Measurements from ENCODE around the gene CARS1.

CARS1 gene

DNA sequence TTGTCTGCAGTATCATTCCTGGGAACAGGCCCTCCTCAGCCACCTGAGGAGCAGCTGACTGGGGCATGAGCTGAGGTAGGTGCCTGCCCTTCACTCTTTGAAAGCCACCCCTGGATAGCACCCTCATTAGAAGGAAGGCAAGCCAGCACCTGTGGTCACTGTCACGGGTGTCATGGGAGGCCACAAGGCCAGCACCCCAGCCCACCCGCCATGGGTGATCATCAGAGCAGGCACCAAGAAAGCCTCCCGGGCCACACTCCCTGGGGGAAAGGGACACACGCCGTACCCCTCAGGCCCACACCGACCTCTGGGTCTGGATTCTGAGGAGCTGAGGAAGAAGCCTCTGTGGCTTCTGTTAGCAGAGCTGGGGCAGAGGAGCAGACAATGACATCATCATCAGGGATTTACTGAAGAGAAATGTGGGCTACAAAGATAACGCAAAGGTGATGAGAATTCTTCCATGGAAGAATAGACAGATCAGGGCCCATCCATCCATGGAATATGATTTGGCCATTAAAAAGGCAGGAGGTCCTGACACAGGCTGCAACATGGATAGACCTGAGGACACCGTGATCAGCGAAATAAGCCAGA lies 48.4 kb downstream of the CARS1 start:
- DNase-seq (ENCODE audit: low spot score), result no peak

DNA sequence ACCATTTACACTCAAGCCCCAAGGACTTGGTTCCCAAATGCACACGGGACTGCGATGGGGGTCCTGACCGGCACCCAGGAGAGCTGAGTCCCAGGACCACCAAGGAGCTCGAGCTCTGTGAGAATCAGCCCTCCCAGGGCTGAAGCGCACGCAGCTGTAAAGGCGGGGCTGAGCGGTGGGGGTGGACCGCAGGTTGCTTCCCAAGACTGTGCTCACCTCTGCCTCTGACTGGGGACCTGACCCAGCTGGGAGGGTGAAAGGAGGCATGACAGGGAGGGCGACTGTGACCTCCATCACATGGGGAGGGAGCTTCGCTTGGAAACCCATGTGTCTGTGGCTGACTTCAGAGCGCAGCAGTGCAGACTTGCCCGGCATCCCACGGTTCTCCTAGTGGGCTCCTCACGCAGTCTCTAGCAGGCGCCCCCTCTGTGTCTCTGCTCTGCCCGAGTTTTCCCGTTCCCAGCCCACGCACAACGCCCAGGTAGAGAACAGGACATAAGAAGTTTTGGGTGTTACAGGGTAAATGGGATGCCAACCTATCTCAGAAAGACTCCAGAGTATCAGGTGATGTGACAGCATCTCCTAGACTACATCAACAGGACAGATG lies 49.7 kb downstream of the CARS1 start:
- DNase-seq (ENCODE audit: low spot score), result no peak

DNA sequence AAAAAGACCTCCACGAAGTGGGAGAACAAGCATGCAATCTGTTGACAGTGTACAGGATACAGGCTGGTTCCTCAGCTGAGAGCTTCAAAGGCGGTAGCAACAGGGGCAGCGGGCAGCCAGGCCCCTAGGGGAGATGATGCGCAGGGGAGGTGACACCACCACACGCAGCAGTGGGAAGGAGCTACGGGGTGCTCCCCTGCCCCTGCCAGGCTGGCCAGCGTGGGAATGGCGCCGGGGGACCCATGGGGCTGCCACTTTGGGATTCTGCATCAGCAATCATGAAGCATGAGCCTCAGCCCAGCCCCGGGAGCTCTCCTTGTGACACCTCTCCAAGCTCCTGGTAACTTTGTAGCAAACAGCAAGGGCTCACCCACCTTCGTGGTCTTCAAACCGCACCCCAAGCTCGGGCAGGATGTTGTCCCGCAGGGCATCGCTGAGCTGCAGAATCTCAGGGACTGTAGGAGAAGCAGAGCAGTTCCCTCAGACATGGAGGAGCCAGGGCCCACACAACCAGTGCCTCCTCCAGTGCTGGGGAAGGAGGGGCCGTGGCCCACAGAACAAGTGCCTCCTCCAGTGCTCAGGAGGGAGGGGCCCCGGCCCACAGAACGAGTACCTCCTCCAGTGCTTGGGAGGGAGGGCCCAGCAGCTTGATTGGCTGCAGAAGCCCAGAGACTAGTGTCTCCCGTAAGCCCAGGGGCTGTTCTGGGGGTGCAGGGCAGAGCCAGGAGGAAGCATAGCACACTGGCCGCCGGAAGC lies 50.5 kb downstream of the CARS1 start:
- DNase-seq (ENCODE audit: low spot score), result no peak

DNA sequence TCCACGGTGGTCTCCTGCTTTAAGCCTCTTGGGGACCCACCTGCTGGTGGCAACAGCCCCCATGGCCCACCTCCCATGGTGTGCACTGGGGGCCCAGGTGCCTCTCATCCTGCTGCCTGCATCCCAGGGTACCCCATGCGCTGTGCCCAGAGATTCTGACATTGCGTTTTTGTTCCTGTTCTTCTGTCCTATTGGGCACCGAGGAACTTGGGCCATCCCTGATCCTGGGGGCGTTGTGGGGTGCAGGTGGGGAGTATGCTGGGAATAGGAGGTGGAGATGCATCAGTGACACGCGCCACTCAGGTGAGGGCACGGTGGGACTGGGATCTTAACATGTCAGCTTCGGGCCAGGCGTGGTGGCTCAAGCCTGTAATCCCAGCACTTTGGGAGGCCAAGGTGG lies 52.7 kb downstream of the CARS1 start:
- DNase-seq (ENCODE audit: low spot score), result no peak

DNA sequence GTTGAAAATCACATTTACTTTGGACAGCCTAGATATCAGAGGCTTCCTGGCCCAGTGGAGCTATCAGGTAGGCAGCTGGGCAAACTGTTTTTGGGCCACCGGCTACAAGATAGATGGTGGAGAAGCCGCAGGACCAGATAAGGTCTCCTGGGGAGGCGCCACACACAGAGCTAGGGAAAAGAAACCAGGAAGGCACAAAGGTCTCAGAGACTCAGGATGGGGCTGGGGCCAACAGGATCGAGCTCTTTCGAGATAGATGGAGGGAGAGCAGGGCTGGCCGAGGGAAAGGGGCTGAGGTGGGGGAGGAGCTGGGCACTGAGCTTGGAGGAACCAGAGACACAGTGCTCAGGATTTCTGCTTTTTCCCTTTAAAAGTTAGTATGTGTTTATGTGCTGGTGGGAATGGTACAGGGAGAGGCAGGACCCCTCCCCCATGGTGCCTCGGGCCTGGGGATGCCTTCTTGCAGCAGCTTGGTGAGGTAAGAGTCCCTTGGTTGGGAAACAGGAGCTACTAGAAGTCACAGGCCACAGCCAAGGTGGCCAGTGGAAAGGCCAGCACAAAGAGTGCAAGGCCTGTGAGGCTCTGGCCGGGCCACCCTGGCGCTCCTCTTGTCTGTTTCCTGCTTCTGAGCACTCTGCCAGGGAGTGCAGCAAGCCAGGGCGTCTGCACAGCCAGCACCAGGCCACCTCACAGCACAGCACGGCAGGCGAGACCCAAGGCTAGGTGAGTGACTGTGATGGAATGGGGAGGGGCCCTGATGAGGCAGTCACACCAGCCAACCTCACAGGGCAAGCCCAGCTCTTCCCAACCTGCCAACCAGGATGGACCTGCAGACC lies 53.6 kb downstream of the CARS1 start:
- no peak for DNase-seq (ENCODE audit: low spot score)

DNA sequence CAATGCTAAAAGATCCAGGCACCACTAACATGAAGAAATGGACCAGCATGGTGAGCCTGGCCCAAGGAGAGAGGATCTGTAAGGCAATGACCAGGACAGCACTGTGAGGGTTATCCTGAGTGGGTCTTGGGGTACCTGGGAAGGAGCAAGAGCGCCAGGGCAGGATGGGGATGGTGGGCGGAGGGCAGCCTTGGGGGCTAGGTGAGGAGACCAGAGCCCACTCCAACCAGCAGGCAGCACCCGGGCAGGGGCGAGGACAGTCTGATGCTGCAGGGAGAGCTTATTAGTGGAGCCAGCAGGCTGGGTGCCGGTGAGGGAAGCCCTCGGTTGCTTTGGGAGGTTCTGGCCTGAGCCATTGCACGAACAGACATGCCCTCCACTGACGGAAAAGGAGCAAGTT lies 54.4 kb downstream of the CARS1 start:
- no peak for DNase-seq (ENCODE audit: low spot score)

DNA sequence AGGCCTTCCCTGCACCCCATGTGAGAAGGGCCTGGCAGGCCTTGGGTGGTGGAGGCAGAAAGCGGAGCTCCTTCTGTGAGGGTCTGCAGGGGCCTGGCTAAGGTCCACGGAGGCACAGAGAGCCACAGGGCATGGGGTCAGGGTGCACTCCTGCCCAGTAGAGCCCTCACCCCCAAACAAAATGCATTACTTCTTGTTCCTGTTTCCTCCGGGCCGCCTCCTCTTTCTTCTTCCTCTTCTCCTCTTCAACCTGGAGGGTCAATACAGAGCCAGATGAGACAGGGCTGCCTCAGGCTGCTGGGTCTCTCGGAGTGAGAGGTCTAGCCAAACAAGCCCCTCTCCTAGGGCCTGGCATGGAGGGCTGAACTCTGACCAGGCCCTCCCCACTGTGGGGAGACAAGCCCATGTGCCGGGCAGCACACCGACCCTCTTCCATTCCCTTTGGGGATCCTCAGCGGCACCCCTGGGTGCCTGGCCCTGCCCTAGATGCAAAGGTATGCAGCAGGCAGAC lies 54.8 kb downstream of the CARS1 start:
- DNase-seq (ENCODE audit: low spot score), result no peak

DNA sequence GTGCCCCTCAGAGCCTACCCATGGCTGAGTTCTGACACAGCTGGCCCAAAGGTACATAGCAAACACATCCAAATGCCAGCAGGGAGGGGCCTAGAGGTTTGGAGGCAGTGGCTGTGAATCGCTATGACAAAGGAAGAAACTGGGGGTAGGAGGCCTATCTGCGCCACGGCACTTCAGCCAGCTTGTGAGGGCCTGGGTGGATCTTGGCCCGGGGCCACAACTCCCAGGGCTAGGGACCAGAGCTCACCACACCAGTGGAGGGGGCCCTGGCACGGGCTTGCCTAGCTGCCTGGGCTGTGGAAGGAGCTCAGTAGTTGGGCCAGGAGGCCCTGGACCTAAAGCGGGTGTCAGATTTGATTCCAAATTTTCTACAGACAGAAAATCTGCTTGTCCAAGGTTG lies 55.7 kb downstream of the CARS1 start:
- no peak for DNase-seq (ENCODE audit: low spot score)

DNA sequence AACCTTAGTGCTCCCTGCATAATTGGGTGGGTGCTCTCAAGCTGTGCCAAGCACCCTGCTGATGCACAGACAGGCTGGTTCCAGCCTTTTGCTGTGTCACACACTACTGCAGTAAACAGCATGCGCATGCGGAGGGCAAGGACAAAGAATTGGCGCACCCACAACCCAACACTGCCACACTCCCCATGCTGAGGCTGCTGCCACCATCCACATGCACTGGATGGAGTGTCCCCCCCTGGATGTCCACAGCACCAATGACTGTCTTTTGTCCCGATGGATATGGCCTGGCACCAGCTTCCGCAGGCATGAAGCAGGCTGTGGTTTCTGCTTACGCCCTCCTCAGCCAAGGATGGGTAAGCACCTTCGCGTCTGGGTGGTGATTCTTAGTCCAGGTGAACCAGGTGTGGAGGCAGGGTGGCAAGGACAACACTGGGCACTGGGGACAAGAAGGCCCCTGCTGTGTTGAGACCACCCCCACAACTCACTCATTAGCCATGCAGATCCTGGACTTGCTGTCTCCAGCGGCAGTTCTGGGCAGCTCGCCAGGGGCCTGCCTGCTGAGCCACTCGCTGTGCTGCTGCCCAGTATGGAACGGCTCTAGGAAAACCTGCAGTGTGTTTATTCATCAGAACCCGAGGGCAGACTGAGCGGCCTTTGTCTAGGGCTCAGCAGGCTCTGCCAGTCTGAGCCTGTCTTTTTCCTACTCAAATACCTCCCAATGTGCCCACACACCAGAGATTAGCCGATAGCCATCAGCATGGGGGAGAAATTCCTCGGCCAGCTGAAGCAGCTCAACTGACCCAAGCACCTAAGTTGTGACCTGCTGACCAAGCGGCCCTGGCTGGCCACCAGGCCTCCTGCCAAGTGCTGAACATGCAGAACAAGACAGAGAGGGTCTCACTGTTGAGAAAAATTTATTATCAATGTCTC lies 56.9 kb downstream of the CARS1 start:
- DNase-seq (ENCODE audit: low spot score), result no peak

DNA sequence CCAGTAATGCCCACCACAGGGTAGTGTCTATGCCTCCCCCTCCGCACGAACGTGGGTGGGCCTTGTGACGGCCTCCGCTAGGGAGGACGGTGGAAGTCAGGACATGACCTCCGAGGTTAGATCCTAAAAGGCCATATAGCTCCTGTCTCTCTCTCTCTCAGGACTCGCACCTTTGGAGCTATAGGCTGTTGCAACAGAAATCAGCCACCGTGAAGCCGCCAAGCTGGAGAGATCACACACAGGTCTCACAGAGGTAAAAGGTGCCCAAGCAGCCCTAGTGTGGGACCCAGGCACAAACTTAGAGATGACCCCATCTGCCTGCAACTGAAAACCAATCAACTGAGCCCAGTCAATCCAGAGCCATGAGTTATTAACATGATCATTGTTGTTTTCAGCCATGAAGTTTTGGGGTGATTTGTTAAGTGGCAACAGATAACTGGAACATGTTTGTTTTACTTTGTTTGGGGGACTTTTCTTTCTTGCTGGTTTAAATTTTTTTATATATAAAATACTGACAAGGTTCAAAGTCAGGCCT lies 57.7 kb downstream of the CARS1 start:
- DNase-seq (ENCODE audit: low spot score), result no peak

DNA sequence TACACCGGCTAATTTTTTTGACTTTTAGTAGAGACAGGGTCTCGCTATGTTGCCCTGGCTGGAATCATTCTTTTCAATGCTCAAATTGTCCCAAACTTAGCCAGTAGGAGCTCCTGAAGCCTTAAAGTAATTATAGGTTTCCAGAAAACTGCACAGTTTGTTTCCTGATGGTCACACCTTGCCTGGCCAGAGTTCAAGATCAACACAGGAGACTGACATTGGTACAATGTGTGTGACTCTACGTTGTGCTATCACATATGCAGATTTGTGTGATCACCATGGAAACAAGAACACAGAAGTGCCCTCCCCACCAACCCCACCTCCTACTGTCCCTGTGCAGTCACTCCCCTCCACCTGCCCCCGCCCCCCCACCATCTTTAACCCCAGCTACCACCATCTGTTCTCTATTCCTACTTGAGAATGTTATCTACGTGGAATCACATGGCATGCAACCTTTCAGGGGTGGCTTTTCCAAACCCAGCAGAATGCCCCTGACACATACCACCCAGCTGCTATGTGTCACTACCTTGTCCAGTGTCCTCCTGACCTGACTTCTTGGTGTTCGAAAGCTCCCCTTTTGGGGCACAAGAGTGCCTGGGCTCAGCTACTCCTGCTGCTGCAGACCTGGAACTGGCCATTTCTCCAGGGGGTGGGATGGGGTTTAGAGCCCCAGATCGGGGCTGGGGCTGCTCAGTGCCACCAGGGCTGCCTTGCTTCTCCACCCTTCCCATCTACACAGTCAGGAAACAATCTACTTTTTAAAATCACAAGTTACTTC lies 59.0 kb downstream of the CARS1 start:
- DNase-seq (ENCODE audit: low spot score), result no peak

DNA sequence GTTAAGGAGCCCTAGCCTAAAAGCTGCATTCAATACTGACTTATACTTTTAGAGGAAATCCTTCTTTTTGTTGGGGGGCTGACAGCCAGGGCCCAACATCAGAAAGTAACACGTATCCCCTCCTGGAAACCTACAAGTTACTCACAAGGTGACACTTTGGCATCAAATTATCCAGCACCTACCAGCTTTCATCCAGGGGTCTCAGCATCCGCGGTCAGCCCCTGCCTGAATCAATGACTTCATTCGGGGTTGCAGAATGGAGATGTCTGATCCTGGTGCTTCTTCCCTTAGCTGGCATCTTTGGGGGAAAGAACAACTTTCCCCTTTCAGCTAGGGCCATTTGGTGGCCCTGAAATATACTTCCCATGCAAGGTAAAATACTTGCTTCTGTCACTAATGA lies 59.8 kb downstream of the CARS1 start:
- DNase-seq (ENCODE audit: low spot score), result no peak

DNA sequence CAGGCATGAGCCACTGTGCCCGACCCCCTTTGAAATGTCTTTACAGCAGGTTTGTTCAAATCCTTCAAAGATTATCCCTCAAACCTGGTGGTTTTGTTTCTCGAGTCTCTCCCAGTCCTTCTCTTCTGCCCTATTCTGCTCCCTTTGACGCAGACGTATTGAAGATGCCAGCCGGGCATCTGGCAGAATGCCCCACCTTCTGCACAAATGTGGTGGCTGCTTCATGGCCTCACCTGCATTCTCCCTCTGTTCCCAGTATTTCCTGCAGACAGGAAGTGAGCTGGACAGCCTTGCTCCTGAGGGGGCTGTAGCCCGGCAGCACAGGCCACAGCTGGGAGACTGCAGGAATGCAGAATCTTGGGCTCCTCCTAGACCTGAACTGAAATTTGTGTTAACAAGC lies 60.2 kb downstream of the CARS1 start:
- no peak for DNase-seq (ENCODE audit: low spot score)

DNA sequence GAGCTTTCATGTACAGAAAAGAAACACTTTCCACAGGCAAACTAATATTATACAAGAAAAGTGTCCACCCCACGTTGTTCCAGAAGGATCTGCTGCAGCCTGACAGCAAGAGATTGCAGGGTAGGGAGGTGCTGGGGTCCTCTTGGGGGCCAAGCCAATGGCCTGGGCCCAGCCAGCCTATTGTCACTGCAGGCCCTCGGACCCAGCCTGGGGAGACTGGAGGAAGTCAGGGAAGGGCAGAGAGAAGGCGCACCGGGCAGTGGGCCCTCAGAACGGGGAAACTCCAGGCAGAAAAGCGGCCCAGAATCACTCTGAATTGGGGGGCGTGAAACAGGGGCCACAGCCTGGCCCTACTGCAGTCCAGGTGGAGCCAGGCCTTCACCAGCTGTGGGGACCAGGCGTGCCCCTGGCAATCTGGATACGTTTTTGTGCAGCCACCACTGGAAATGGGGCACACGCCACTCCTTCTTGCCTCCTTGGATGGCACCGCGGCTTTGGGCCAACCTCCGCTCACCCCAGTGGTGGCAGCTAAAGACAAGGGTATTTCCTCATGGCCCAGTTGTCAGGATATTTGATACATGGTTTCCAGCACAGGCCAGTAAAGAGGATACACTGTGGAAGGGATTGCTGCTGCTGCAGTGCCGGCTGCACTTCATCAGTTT lies 61.2 kb downstream of the CARS1 start:
- no peak for DNase-seq (ENCODE audit: low spot score)

DNA sequence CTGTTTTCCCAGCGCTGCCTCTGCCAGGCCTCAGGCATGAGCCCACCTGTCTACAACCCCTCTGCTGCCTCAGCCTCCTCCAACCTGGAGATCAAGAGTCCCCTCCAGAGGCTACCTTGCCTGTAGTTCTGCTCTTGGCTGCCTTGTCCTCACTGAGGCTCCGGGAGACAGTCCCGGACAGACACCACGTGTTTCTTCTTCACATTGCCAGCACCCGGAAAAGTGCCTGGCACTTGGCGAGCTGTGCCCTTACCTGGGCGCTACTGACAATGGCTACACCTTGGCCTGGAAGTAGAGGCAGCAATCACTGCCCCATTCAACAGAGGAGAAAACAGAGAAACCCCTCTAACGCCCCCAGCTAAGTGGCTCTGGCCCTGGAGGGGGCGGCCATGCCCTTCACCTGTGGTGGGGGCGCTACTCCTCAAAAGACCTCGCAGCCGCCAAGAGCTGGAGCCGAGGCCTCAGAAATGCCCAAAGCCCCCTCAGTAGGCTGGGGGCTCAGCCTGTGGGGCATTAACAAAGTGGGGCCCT lies 62.1 kb downstream of the CARS1 start:
- no peak for DNase-seq (ENCODE audit: low spot score)

DNA sequence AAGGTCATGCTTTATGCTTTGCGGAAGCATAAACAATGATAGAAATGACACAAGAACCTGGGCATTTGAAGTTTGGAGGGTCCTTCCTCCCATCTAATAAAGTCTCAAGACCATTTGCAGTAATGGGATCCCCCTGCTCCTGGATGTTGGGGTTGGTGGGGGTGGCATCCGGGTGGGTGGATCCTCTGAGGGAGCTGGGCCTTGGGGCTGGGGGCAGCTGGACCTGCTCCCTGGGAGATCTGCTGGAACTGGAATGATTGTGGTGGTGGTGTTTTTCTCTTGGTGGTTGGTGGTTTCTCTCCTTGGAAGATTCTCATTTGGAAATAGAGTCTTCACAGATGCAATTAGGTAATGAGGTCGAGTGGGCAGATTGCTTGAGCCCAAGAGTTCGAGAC lies 62.9 kb downstream of the CARS1 start:
- no peak for DNase-seq (ENCODE audit: low spot score)

DNA sequence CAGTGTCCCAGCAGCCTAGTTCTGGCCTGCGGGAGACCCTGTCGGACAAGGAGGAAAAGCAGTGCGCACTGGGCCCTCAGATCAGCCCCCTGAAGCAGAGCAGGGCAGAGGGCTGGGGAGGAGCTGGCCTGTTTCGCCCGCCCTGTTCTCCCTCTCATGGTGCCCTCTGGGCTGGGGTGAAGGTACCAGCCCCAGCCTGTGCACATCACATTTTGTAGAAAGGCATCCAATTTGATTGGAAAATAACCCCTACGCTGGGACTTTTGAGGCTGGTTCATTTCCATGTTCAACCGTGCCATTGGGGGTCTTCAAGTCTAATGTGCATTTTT lies 64.3 kb downstream of the CARS1 start:
- no peak for DNase-seq (ENCODE audit: low spot score)

DNA sequence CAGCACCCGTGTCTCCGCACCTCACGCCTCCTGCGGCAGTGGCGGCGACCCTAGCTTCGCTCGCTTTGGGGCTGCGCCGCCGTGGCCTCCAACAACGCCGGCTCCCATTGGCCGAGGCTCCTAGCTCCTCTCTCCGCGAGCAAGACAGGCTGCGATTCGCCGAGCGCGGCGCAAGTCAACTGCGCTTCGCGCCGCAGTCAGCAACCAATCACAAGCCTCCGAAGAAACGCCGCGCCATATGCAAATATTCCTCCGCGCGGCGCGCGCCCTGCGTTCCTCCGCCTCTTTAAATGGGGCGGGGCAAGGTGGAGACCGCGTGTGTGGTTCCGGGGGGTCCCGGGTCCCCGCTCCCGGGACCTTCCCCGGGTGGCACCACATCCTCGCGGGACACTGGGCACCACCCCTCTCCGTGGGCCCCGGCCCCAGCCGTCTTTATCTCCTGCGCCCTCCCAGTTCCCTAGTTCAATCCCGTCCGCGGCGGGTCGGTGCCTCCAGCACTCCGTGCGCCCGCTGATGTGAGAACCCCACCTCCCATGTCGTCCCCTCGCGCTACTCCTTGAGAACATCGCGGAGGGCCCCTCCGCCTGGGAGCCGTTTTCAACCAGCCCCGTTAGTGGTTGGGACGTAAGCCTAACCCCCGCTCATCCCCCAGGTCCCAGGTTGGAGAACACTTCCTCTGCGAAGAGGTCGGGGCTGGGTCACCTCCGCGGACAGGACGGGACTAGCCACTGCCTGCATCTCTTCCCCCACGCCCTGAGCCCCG lies 64.8 kb downstream of the CARS1 start, which contains the start of gene NAP1L4:
NAP1L4 (minus strand) TSS at position 96 of the 763 bp plus-strand sequence. CDS start 13,109 bp downstream, outside the sequence.
- peak; percentile 100 for DNase-seq (ENCODE audit: low spot score)

Measured in GM03348 (cell line).